HG03097 (cell line): ENCODE data around the gene NAT10.
A peak's percentile ranks its signal among the peaks of the same experiment; 100 is the strongest.

Experiments used
- ATAC-seq: cut with Tn5 transposase; IDR thresholded peaks from one replicate; pipeline ENCODE4 v1.9.1; 2021; ENCODE audit not compliant: unreplicated experiment, low FRiP score

The NAT10 gene

DNA sequence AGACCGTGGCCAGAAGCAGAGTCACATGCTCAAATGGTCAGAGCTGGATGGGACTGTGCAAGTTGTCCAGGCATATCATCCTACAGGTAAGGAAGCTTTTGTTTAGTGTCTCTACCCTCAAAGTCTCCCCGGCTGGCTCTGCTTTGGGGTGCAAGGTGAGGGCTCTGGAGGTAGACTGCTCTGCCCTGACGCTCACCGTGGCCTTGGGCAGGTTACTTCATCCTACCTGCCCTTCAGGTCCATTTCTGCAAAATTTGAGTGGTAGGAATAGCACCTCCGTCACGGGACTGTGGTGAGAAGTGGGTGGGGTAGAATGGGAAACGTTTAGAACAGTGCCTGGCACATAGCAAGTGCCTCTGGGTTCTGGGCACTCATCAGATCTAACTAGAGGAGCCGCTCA is 42.2 kb downstream of the NAT10 start:
- no peak for ATAC-seq

DNA sequence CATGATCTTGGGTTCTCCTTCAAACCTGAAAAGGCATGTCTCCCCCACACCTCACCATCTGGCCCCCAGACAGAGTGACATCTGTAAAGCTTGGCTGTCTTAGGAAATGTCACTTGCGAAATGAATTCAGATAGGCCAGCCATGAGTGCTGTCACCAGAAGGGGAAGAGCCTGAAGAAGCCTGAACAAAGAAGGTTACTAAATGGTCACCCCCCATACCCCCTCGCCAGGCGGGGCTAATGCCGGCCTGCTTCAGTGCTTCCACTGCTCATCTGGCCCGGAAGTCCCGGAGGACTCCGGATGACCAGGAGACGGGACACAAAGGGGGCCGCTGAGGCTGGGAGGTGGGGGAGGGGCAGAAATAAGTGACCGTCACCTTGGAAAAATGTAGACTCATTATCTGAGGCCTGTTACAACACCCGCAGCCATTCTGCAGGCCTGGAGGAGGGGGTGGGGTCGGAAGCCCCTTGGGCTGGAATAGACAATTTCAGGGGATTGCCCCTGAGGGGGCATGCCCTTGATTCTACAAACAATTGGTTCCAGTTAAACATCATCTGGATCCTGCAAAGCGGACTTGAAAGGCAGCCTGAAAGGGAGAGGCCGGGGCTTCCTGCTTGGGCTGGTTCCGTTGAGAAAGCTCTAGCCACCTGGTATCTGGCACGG is 43.2 kb downstream of the NAT10 start:
- no peak for ATAC-seq

DNA sequence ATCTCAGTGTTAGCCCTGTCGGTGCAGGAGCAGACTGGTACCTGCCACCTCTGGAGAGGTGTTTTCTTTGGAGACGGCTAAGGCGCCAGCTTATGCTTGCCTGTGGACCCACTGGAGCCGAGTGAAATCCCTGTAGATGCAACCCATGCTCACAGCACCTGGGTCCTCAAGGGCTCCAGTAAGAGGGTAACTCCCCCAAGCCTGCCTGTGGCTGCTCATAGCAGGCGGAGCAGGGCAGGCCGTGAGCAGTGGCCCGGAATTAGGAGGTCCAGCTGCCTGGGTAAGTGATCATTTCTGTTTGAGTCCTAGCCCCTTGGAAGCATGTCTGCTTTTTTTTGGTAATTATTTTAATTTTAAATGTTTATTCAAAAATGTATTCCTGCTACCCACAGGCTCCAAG is 43.8 kb downstream of the NAT10 start:
- no peak for ATAC-seq

DNA sequence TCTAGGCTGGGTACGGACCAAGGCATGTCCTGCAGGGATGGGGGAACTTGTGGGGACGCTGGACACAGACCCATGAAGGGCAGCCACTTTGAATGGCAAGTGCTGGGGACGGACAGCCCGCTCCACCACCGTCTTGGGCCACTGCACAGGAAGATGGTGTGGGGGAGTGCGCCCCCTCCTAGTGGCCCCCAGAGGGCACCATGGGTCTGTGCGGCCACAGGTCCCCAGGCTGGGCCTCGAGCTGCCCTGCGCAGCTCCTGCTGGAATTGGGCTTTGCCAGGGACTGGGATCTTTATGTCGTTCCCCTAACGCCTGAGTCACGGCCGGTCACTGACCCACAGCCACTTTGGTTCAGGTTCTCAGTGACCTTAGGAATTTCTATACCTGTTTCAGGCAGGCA is 44.4 kb downstream of the NAT10 start:
- ATAC-seq = no peak

DNA sequence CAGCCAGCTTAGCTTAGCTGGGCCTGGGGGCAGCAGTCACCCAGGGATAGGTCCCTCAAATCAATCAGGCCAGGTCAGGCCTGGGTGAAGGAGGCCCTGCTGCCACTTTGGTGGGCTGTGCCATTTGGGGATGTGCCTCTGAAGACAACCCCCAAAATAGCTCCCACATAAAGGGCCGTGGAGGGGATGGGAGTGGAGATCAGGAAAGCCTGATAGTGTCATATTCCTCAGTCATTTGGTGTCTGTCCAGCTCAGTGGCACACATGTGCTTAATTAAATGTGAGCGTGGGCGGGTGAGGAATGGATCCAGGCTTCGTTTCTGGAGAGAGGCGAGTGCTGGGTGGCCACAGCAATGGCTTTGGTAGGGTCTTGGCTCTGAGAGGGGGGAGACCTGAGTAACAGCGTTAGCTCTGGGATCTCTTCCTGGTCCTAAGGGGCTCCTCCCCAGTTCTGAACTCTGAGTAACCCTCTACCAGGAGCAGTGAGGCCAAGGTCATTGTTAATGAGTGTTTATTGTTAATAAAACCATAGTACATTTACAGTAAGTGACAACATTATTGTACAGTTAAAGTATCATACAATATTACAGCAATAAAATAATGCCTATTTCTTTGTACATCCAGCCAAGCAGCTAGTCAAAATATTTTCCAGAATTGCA is 45.2 kb downstream of the NAT10 start:
- ATAC-seq = no peak

DNA sequence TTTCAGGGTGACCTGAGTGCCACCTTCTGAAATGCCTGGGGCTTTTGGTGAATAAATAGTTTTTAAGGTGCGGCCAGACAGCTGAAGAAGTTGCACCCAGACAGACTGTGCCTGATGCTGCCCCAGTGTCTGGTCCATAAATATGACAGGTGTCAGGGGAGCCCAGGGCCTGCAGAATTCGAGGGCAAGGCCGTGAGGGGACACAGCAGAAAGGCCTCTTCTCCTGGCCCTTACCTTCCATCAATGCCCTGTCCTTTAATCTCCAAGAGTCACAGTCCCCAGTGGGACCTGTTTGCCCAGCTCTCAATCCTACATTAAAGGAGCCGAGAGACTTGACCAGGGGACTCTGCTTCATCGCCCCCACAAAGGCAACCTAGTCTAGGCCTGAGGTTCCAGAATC is 45.7 kb downstream of the NAT10 start:
- ATAC-seq = no peak

DNA sequence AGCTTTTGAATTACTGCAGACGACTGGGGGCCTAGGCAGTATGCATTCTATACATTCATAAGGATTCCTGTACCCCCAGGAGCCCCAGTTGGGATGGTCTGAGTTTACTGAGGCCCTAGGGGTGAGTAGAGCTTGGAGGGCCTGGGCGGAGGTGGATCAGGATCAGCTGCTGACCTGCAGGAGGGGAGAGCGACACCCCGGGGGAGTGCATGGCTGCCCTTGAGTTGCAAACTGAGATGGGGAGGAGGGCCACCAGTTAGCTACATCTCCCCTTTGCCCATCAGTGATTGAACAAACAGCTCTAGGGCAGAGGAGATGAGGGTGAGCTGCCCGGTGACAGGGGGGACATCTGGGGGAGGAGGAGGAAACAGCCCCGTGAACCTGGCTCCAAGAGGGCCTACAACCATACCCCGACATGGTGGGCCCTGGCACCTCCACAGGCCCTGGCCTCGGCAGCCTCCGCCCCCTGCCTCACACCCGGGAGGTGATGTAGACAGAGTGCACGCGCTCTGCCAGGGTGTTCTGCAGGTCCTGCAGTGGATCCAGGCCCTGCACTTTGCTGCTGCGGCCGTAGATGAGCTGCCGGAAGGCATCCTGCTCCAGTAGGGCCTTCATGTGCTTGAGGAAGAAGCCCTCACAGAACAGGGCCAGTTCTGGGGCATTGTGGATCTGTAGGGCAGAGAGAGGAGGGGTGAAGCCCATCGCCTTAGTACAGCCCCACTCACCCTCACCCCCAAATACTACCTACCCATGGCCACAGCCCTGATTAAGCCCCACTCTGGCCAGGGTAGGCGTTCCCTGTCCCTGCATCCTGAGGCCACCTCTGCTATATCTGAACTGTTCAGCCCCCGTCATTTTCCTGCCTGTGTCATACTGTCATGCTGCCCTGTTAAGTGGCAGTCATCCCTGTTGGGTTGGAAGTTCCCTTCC is 46.8 kb downstream of the NAT10 start:
- ATAC-seq = no peak

DNA sequence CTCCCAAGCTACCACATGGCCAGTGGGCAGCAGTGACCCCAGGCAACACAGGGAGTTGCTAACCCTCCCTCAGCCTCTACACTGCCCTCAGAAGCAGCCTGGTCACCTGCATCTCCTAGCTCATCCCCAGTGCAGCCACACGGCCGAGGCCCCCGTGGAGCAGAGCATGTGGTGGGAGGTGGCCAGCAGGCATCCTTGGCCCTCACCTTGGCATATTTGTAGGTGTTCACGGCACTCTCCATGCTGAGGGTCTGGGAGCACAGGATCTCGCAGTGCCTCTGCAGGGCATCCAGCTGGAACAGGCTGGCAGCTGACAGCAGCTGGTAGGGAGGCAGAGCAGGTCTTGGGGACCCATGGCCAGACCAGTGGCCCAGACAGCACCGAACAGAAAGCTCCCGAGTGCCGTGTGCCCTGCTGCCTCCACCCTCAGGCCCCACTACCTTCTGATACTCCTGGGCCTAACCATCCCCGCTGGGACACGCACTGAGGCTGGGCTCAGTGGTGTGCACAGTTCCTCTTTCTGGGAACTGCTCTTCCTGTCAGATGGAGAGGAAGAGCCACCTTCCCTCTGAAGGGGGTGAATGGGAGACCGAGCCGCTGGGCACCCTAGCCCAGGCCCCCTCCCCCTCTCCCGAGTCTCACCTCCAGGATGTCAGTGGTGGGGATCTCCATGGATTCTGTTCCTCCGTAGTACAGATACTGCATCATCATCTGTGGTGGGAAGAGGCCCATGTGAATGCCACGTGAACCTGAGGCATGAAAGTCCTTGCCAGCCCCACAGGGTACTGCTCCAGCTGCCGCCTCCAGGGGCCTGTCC is 48.8 kb downstream of the NAT10 start:
- peak; percentile 61 for ATAC-seq

DNA sequence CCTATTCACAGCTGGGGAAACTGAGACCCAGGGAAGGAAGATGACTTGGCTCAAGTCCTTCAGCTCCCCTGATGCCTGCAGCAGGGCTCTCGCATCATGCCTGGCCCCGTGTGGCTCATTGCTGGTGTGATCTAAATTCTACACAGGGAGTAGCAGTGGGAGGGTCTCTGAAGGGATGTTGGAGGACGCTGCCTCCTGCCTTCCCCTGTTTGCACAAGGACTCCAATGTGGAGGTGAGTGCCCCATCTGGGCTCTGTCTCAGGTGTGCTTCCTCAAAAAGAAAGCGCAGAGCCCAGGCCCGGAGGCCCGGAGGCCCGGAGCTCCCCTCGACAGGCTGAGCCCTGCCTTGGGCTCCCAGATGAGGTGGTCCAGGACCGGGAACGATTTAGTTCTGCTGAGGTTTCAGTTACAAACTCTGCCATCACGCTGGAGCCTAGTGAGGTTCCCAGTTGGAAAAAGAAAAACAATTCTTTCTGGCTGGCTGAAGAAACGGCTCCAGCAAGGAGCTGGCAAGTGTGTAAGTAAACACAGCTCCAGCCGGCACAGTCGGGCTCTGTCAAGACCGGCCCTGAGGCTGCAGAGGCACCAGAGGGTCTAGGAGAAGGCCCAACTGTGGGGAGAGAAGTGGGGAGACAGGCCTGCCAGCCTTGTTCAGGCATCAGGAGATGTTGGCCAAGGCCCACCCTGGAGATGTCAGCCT is 49.8 kb downstream of the NAT10 start:
- no peak for ATAC-seq

DNA sequence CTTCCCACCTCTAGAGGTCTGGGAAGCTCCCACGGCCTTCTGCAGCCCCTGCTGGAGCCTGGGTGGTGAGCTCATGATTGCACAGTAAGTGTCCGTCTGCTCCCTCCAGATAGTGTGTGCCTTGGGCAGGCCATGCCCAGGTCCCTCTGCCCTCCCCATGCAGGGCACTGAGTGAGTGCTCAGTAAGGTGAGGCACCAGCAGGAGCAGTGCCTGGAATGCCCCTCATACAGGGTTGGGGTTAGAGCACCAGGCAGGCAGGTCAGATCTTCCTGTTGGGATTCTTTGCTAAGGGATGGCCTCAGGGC is 50.3 kb downstream of the NAT10 start:
- ATAC-seq = no peak

DNA sequence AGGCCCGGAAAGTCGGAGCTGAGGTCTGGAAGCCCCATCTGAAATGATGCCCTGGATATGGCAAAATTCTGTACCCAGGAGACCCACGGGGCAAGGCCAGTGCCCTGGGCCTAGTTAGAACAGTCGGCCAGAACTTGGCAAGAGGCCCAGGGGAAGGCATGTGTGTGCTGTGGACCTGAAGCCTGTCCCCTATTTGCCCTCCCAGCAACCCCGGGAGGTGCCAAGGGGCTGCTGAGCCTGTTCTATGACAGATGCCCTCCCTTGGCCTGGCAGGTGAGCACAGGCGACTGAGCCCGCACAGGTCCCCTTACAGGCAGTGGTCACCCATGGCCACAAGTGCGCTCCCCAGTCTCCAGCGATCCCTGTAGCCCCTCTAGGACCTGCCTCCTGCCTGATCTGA is 51.7 kb downstream of the NAT10 start:
- no peak for ATAC-seq

DNA sequence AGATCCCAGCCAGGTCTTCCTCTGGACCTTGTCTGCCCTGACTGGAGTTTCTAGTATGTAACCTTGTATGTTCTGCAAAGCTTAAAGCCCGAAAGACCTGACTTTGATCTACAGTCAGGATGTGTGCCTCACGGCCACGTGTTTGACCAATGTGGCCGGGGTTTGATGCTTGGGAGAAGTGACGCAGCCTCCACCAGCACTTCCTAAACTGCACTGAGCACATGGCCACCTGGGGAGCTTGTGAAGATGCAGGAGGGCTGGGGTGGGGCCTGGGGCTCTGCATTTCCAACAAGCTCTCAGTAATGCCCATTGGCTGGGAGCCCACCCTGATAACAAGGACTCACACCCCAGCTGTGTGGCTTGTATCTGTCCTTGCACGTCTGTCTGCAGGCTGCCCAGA is 53.2 kb downstream of the NAT10 start:
- ATAC-seq = no peak

DNA sequence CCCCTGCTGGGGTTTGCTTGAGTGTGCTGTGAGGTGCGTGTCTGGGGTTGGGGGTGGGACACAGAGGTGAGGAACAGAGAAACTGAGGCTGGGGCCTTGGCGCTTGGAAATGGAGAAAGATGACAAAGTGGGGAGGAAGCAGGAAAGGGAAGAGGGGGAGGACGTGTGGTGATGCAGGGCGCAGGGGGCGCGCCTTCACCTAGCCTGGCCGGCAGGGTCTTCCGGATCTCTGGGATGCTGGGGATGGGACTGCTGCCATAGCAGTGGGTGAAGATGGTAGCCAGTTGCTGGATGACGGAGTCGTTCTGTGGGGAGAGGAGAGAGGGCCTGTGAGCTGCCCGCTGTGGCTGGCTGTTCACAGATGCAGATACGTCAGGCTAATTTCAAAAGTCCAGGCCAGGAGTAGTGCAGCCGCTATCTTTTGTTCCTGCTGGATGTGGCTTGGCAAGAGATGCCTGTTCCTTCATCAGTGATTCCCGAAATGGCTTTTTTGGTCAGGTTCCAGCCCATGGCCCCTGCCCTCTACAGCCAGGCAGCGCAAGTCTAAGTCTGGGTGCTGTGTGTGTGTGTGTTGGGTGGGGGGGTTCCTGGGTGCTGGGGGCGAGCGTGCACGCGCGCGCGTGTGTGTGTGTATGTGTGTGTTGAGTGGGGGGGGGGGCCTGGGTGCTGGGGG is 54.8 kb downstream of the NAT10 start:
- ATAC-seq = no peak

DNA sequence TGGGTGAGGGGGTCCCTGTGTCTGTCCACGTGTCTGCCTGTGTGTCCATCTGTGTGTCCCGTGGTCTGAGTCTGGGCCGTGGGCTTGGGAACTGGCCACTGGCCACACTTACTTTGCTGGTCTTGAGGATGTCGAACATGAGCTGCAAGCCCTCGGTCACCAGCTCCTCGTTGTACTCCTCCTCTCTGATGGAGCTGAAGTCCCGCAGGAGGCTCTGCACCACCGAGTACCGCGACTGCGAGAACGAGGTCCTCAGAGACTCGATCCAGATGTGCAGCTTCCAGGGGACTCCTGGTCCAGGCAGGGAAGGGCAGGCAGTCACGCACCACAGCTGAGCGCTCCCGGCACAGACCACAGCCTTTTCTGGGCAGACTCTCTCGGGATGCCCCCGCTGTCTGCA is 55.4 kb downstream of the NAT10 start:
- no peak for ATAC-seq

DNA sequence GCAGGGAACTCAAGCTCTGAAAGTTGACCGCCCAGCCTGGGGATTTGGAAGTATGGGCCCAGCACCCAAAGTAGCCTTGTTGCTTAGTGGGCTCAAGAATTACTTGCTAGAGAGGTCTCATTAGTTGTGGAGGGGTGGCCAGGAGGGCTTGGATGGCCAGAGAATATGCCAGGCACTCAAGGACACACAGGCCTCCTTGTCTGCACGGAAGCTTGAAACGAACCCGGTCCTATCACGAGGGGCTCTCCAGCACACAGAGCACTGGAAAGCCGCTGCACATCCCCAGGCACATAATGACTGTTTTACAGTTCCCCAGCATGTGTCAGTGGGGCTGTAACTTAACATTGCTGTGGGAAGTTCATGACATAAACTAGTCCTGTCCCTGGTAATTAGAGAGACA is 55.9 kb downstream of the NAT10 start:
- ATAC-seq = no peak

DNA sequence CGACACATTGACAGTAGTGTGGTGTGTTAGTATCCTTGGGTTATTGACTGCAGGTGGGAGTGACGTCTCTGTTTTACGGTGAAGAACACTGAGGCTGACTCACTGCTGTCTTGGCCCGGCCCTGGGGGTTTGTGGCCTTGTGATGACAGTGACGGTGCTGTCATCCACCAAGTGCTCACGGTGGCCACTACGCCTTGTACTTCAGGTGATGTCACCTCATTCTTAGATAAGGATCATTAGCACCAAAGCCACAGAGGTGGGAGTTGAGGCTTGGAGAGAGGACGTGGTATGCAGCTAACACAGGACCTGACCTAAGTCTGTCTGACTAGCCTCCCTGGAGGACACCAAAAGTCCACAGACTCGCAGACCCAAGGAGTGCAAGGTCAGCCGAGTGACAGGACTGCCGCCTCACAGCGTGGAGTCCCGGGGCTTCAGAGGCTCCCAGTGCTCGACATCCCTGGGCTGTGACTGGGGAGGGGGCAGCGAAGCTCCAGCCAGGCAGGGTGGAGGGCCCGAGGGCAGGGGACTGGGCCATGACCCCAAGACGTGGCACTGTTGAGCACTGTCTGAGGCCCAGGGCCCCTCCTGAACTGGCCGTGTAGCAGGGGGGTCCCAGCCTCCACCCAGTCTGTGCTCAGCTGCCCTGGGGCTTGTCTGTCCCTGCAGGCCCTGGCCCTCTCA is 56.5 kb downstream of the NAT10 start:
- no peak for ATAC-seq

DNA sequence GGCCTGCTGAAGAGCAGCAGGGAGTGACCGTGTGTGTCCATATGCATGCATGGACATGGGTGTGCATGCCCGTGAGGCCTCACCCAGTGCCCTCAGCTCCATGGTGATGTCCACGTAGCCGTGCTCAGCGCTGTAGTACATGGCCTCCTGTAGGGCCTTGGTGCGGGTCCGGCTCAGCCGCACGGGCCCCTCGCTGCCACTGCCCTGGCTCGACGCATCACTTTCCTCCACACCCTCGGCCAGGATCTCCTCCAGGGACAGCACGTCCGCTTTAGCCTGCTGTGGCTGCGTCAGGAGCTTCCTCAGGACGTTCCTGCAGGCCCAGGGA is 57.0 kb downstream of the NAT10 start:
- ATAC-seq = no peak

DNA sequence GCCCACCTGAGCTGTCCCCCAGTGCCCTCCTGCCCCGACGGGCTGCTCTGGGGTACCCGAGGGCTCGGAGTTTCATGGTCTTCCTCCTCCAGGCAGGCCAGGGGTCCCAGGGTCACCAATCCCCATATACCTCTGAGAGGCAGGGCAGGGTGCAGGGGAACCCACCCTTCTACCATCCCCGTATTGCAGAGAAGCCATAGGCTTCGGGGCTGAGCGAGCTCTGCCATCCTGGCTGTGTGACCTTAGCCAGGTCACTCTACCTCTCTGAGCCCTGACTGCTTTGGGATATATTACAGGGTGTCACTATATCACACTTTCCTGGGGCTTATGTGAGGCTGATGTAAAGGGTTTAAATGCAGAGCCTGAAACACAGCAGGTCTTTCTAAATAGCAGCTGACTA is 57.4 kb downstream of the NAT10 start:
- ATAC-seq = no peak

DNA sequence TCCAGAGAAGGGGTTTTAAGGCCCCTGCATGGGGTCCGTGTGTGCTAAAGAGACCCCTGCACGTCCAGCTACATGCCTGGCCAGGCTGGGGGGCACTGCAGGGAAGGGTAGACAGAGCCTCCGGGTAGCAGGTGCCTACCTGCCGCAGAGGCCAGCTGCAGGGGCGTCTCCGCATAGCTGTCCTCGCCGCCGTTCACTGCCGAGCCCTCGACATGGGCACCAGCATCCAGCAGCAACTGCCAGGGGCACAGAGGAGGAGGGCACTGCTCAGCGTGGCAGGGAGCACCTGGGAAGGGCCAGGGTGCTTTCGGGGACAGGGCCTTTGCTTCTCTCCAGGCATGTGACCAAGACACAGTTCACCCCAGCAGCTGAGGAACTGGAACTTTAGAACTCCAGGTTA is 59.7 kb downstream of the NAT10 start:
- ATAC-seq = no peak
